ENCODE data around the gene ATOSB.

The ATOSB gene

GRCh38 chr9:35102769-35103659, 12.6 kb downstream of the ATOSB start, which contains the start of gene STOML2 (continued):
- TF ChIP-seq ZNF747 (tag by site-specific recombination; IDR thresholded peaks at IDR 0.05), result no peak
- no peak for TF ChIP-seq BCL6B (tag by site-specific recombination; IDR thresholded peaks at IDR 0.05)
- TF ChIP-seq ZNF518A (tag by site-specific recombination; conservative IDR thresholded peaks at IDR 0.05; ENCODE audit: low read depth), result peak; percentile 95
- no peak for TF ChIP-seq ZNF18 (tag by site-specific recombination; IDR thresholded peaks at IDR 0.05)
- peak; percentile 66 for TF ChIP-seq ZNF629 (tag by site-specific recombination; IDR thresholded peaks at IDR 0.05)
- TF ChIP-seq, protein P1, sequence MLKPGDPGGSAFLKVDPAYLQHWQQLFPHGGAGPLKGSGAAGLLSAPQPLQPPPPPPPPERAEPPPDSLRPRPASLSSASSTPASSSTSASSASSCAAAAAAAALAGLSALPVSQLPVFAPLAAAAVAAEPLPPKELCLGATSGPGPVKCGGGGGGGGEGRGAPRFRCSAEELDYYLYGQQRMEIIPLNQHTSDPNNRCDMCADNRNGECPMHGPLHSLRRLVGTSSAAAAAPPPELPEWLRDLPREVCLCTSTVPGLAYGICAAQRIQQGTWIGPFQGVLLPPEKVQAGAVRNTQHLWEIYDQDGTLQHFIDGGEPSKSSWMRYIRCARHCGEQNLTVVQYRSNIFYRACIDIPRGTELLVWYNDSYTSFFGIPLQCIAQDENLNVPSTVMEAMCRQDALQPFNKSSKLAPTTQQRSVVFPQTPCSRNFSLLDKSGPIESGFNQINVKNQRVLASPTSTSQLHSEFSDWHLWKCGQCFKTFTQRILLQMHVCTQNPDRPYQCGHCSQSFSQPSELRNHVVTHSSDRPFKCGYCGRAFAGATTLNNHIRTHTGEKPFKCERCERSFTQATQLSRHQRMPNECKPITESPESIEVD (tag by site-specific recombination; IDR thresholded peaks at IDR 0.05), result no peak
- no peak for TF ChIP-seq ZNF560 (tag by site-specific recombination; IDR thresholded peaks at IDR 0.05; ENCODE audit: borderline replicate concordance)
- no peak for TF ChIP-seq KLF1 (tag by site-specific recombination; IDR thresholded peaks at IDR 0.05)
- peak; percentile 38; the same call in 1 of the 2 replicates for TF ChIP-seq ZNF639 (tag by site-specific recombination; IDR thresholded peaks at IDR 0.05)
- TF ChIP-seq ZNF423 (tag by site-specific recombination; IDR thresholded peaks at IDR 0.05), result no peak
- TF ChIP-seq ZFP3 (tag by site-specific recombination; IDR thresholded peaks at IDR 0.05; ENCODE audit: low read depth), result no peak
- peak; percentile 83; the same call in 1 of the 2 replicates for TF ChIP-seq KLF16 (tag by site-specific recombination; IDR thresholded peaks at IDR 0.05)
- no peak; the same call in 1 of the 2 replicates for TF ChIP-seq FEZF1 (tag by site-specific recombination; IDR thresholded peaks at IDR 0.05)
- no peak for TF ChIP-seq ZNF157 (tag by site-specific recombination; IDR thresholded peaks at IDR 0.05)
- TF ChIP-seq, protein P2, sequence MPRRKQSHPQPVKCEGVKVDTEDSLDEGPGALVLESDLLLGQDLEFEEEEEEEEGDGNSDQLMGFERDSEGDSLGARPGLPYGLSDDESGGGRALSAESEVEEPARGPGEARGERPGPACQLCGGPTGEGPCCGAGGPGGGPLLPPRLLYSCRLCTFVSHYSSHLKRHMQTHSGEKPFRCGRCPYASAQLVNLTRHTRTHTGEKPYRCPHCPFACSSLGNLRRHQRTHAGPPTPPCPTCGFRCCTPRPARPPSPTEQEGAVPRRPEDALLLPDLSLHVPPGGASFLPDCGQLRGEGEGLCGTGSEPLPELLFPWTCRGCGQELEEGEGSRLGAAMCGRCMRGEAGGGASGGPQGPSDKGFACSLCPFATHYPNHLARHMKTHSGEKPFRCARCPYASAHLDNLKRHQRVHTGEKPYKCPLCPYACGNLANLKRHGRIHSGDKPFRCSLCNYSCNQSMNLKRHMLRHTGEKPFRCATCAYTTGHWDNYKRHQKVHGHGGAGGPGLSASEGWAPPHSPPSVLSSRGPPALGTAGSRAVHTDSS (tag by site-specific recombination; IDR thresholded peaks at IDR 0.05), result no peak
- no peak for TF ChIP-seq TRIM28 (IDR thresholded peaks at IDR 0.05; ENCODE audit: borderline replicate concordance, low read length)
- no peak for TF ChIP-seq ZNF211 (tag by site-specific recombination; IDR thresholded peaks at IDR 0.05; ENCODE audit: low read depth)
- no peak for TF ChIP-seq ZNF776 (tag by site-specific recombination; IDR thresholded peaks at IDR 0.05; ENCODE audit: borderline replicate concordance)
- no peak for TF ChIP-seq ZNF488 (tag by site-specific recombination; IDR thresholded peaks at IDR 0.05)
- TF ChIP-seq ZNF529 (tag by site-specific recombination; IDR thresholded peaks at IDR 0.05; ENCODE audit: insufficient replicate concordance), result no peak
- TF ChIP-seq ZFHX2 (tag by site-specific recombination; conservative IDR thresholded peaks at IDR 0.05), result peak; percentile 37
- no peak for TF ChIP-seq ZNF266 (tag by site-specific recombination; IDR thresholded peaks at IDR 0.05; ENCODE audit: low read depth)
- no peak for TF ChIP-seq MZF1 (tag by site-specific recombination; IDR thresholded peaks at IDR 0.05; ENCODE audit: borderline replicate concordance)
- no peak for TF ChIP-seq ZNF530 (tag by site-specific recombination; IDR thresholded peaks at IDR 0.05; ENCODE audit: low read depth)
